Mucosa of descending colon (tissue), 3 donors: ENCODE data around the gene UBXN11. TPM values are rescaled to one million over a fixed set of nuclear protein-coding genes. Genes with fewer than 3 reads are reported as not detected.

ENCODE experiments used
- ATAC-seq: fragments of 200-7000 bp; cut with Tn5 transposase; one replicate; pipeline ENCODE4 v1.9.1; 2020; ENCODE audit warnings: mild to moderate bottlenecking, moderate library complexity
- DNase-seq, 3 donors: peaks; one replicate each; pipeline ENCODE4 v3.0.0-alpha.2; 2020
- H3K36me3 ChIP-seq: fragments of 200-600 bp; one replicate; pipeline ENCODE4 v1.8.0; 2021; ENCODE audit warnings: low read depth, mild to moderate bottlenecking
- H3K4me1 ChIP-seq: fragments of 200-600 bp; one replicate; pipeline ENCODE4 v1.8.0; 2021; ENCODE audit warnings: low read depth, mild to moderate bottlenecking
- H3K4me3 ChIP-seq: fragments of 200-600 bp; one replicate; pipeline ENCODE4 v1.8.0; 2021; ENCODE audit warnings: mild to moderate bottlenecking
- H3K9me3 ChIP-seq: fragments of 200-600 bp; one replicate; pipeline ENCODE4 v1.8.0; 2021; ENCODE audit warnings: mild to moderate bottlenecking
- CTCF ChIP-seq: fragments of 200-600 bp; IDR thresholded peaks from one replicate; pipeline ENCODE4 v1.8.0; 2022; ENCODE audit warnings: antibody characterized with exemption, mild to moderate bottlenecking
- intact Hi-C, 2 donors: fragments of 100-400 bp; cut with DNase I in 1 of 2; cut with micrococcal nuclease in 1 of 2; formaldehyde crosslinking; loops; one replicate each; pipeline versions ENCODE4 v1.11.0 to v1.11.1; 2022; cut with DNase I, micrococcal nuclease
- total RNA-seq, 3 donors: library from RNA; stranded (reverse); fragmentation: NEBNext Ultra II Directional in 2 of 3; extraction: Animal tissue kit (Norgen Biotek cat#: 25700) in 2 of 3; gene quantifications; one replicate each; pipeline versions ENCODE4 v1.2.1 to v1.2.4, GENCODE V29; 2021 to 2023
- donor health status: DM: no; HTN: no; CAD: no; lungs with moderate emphysema.
- donor health status: DM: no; HTN: no; CAD: no.
- donor health status: DM: no; HTN: yes; CAD: no.

UBXN11 gene
- total RNA-seq, 3 donors from 2014 or later, result 12.9 to 17.9 (median 16.4) TPM

- intact Hi-C loops, result no loop called here
- peaks cover 64% of the 10 kb centered on the region for H3K4me1 ChIP-seq
Measured at GRCh38 chr1:26281091-26281958, 25.1 kb downstream of the UBXN11 start.

GRCh38 chr1:26280333-26281042, 25.9 kb downstream of the UBXN11 start:
- TF ChIP-seq CTCF, result no peak
- Histone ChIP-seq H3K9me3 (no peaks in the 10 kb centered on the region), H3K4me3 (peak overlapping the region; percentile 91), H3K4me1 (peaks cover 67% of the 10 kb centered on the region), H3K36me3 (no peaks in the 10 kb centered on the region)
- intact Hi-C loops, result no loop called here
- no peak for ATAC-seq
- peak in 2 of 3 donors; percentile 60 to 75 for DNase-seq

More at GRCh38 chr1:26281091-26281958, 25.1 kb downstream of the UBXN11 start:
- DNase-seq, result no peak
- H3K36me3 ChIP-seq, result no peaks in the 10 kb centered on the region
- no peak overlapping the region for H3K4me3 ChIP-seq
- no peak for ATAC-seq
- no peaks in the 10 kb centered on the region for H3K9me3 ChIP-seq
- no peak for TF ChIP-seq CTCF

GRCh38 chr1:26279456-26280332, 26.7 kb downstream of the UBXN11 start, which contains the start of gene SH3BGRL3:
TSS of gene SH3BGRL3 (plus strand) at chr1:26280086. CDS start at chr1:26280156, 70 bp downstream.
- intact Hi-C loops, result loop anchor here (5.0 kb wide), 1 partner anchor 43 kb away; no protein-coding TSS in a partner anchor
- DNase-seq (peak; percentile 91 to 95 (median 94)), ATAC-seq (peak; percentile 71)
- TF ChIP-seq CTCF, result peak; percentile 13
- peak within 1 kb of the TSS; percentile 91 for H3K4me3 ChIP-seq
- no peaks in the 10 kb centered on the region for H3K36me3 ChIP-seq
- H3K4me1 ChIP-seq, result peaks cover 66% of the 10 kb centered on the region
- H3K9me3 ChIP-seq, result no peaks in the 10 kb centered on the region

- Histone ChIP-seq H3K36me3 (no peaks in the 10 kb centered on the region), H3K4me3 (no peak overlapping the region), H3K4me1 (peaks cover 60% of the 10 kb centered on the region), H3K9me3 (no peaks in the 10 kb centered on the region)
- no peak for TF ChIP-seq CTCF
- DNase-seq, result peak; percentile 71 to 77 (median 71)
- ATAC-seq, result peak; percentile 15
- intact Hi-C loops, result loop anchor here (5.0 kb wide), 1 partner anchor 43 kb away; no protein-coding TSS in a partner anchor
Measured at GRCh38 chr1:26278724-26279455, 27.5 kb downstream of the UBXN11 start.
